Retina (tissue), 1 donor: ENCODE results near the gene MCRIP2.

Source experiments
- DNase-seq: peaks from one replicate; pipeline ENCODE4 v3.0.0-alpha.2; 2016

Gene MCRIP2

DNA sequence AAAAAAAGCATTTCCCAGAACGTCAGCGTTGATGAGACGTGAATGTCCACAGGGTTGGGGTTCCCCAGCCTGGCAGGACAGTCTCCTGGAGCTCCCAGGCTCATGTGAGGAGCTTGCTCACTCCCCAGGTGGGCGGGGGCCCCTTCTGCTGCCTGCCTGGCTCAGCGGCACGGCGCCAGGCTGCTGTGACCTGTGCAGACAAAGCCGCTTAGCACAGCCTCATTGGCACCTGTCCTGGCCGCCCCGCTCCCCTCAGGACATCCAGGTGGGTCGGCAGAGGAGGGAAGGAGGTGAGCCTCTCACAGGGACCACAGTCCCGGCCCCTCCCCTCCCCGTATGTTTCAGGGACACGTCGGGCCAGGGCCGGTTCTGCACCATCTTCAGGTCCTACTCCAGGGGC is 23.8 kb upstream of the MCRIP2 start:
- no peak for DNase-seq

DNA sequence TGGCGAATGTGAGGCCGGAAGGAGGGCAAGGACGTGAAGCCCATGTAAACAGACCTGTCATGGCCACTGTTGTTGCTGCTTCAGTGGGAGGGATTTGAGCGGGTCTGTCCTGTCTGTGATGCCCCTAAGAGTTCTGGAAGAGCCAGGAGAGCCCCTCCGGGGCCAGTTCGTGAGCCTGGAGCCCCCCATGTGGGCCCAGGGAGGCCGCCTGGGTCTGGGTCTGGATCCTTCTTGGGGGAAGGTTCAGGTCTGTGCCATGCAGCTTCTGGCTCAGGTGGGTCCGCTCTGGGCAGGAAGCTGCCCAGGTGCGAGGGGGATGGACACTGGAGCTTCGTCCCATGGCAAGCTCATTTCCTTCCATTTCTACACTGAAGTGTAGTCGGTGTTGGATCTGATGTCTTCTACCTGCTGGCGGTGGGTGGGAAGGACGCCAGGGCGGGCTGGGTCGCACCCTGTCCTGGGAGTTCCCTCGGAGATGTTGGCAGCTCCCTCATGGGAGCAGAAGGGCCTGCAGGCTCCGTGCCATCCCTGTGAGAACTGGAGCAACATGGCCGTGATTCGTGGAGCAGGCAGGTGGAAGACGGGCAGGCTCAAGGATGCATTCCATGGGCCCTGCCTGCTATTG is 22.0 kb upstream of the MCRIP2 start:
- no peak for DNase-seq

DNA sequence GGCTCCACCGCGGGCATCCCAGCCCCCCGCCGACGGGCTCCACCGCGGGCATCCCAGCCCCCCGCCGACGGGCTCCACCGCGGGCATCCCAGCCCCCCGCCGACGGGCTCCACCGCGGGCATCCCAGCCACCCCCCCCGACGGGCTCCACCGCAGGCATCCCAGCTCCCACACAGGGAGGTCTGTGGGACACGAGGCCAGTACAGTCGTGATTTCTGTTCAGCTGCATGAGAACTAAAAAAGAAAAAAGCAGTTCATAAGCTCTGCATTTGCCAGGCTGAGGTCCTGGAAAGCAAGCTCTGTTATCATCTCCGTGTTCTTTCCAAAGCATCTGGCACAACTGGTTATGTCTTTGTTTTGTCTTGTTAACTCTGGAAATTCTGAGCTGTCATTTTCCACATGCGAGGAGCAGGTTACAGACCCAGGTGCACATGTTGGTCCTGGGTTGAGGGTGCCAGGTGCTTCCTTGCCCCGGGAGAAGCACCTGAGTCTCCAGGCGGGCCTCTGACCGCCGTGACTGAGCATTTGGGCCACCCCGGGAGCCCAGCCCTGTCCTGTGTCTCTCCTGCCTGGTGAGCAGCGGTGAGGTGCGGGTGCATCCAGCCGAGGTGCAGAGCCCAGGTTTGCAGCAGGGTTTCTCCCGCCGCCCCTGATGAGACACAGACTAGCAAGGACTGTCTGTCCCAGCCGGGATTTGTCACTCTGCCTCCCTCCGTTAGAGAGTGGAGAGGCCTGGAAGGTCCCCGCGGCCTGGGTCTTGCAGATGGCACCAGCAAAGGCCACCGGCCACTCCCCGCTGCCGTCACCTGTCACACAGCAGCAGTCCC is 20.7 kb upstream of the MCRIP2 start:
- no peak for DNase-seq

DNA sequence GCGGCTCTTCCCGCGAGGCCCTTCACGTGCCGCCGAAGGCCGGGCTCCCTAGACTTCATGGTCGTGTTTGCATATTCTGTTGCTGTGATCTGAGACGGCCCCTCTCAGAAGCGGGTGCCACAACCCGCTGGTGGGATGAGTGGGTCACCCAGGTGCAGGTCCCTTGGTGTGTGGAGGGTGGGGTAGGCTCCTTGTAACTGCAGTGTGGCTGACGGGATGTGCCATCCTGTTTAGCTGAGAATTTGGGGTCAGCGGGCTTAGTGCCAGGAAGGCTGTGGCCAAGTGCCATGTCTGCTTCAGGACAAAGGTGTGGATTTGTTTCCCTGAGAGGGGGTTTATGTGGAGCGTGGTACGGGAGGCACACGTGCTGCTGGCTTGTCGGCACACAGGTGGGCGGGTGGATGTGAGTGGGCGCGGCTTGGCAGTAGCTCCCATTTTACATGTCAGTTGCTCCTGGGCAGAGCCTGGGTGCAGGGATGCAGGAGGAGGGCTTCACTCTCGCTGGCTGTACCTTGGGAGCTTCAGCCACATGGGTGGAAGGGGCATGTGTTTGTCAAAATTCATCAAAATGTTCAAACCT is 20.0 kb upstream of the MCRIP2 start:
- DNase-seq: no peak

DNA sequence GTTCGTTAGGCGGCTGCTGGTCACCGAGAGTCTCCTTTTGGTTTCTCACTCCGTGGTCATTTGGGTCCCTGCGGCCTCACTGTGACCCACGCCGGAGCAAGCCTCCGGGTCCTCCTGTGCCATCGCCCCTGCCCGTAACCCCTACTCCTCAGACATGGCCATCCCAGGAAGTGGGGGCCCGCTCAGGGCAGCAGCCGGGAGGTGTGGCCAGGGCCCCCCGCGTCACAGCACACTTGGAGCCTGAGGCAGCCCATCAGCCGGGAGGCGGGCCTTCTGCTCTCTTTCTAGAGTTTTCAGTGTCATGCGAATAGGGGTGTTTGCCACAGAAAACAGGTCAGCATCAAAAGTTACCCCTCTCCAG is 18.7 kb upstream of the MCRIP2 start:
- no peak for DNase-seq

DNA sequence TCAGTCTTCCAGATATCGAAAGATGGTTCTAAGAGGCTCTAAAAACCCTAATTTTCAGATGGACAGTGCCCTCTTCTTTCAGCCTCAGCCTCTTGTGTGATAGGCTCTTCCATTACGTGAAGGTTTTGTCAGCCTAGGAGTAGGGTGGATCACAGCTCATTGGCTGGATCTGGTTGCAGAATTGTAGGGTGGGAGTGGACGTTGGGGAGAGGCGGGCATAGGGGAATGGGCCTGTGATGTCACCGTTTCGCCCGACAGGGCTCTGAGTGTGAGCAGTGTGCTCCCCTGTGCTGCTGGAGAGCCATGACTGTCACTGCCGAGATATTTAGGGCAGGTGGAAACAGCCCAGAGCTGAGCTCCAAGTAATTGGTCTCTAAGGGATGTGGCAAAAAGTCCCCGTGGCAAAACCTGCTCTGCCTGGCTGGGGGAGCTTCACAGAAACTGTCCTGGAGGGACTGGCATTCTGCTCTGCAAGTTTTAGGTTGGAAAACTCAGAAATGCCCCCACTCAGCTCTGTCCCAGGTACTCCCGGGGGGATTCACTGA is 17.0 kb upstream of the MCRIP2 start:
- no peak for DNase-seq

DNA sequence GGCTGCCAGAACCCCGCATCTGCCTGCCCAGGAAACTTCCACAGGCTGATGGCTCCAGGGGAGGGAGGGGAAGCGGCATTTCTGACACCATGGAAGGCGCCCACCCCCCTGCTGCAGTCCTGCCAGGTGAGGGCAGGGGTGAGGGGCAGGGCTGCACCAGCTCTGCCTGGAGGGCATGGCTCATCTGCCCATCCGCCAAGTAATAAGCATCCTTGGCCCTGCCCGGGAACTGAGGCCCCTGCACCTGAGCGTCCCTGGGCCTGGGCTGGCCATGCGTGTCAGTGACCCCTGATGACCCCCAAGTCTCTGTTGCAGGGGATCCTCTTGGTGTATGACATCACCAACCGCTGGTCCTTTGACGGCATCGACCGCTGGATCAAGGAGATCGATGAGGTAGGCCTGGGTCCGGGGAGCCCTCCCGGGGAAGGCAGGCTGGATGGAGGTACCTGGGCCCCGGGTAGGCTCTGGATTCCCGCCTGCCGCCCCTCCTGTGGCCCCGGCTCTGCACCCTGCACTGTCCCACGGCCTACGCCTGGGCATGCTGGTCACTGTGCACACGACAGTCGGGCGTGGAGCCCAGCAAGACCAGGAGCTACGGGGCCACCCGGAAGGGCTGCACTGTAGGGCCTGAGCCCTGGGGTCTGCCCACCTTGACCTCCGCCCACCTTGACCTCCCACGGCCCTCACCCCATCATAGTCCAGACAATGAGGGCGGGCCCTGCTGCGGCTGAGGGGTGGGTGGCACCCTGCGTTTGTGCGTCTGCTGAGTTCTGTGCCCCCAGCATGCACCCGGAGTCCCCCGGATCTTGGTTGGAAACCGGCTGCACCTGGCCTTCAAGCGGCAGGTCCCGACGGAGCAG is 16.3 kb upstream of the MCRIP2 start:
- no peak for DNase-seq

DNA sequence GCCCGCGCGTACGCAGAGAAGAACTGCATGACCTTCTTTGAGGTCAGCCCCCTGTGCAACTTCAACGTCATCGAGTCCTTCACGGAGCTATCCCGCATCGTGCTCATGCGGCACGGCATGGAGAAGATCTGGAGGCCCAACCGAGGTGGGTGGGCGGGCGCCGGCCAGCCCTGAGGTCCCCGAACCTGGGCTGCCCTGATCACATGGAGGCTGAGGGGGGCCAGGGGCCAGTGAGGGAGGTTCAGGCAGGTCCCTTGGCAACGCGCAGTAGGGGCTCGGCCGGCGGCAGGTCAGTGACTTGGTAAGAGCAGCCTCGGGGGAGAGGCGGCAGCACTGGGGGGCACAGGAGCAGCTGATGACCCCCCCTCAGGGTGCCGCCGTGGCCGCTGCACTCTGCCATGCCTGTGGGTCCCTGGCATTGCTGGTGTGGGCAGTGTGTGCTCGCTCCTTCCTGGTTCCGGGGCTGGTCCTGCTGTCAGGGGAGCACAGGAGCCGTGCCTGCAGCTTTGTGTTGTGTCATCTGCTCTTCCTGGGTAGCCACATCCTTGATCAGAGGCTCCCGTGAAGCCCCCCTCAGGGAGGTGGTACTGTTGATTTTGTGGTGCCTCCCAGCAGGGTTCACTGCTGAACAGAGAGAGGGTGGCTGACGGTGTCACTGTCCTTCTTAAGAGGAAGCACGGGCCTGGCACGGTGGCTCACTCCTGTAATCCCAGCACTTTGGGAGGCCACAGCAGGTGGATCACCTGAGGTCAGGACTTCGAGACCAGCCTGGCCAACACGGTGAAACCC is 15.5 kb upstream of the MCRIP2 start:
- DNase-seq: no peak

DNA sequence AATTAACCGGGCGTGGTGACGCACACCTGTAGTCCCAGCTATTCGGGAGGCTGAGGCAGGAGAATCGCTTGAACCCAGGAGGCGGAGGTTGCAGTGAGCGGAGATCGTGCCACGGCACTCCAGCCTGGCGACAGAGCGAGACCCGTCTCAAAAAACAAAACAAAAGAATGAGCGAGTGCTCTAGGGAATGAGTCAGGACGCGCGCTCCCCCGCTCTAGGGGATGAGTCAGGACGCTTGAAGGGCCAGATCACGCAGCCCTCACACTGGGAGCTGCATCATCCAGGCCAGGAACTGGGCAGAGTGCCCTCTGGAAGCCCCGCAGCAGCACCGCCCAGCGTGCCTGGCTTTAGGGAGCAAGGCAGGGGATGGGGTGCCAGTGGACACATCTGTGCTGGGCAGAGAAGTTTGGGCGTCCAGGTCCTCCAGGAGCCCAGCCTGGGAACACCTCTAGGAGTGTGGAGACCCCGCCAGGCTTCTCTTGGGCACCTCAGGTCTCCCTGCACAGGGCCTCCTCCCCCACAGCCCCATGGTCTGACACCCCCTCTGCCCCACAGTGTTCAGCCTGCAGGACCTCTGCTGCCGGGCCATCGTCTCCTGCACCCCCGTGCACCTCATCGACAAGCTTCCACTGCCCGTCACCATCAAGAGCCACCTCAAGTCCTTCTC is 14.7 kb upstream of the MCRIP2 start:
- no peak for DNase-seq

DNA sequence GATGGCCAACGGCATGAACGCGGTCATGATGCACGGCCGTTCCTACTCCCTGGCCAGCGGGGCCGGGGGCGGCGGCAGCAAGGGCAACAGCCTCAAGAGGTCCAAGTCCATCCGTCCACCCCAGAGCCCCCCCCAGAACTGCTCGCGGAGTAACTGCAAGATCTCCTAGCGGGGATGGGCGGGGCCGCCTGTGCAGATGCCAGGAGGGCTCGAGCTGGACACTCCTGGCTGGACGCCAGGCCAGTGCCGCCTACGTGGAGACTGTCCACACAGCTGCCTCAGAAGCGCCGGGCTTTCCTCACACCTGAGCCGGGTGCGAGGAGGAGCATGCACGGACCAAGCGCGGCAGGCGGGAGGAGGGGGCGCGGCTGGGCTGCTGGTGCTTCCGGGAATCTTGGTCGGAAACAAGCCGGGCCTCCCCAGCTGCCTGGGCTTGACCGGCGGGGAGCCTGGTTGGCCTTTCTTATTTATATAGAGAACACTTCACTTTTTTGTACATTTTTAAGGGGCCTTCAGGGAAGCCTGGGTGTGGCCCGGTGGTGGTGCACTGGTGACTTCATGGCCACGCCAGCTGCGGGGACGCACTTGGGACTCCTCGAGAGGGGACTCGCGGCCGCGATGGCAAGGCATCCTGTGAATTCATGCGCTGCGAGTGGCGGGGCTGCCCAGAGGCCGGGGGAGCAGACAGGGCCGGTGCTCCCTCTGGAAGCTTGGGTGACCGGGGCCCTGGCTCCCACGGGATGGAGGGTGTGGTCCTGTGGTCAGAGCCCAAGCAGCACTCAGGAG is 14.0 kb upstream of the MCRIP2 start:
- DNase-seq: no peak

DNA sequence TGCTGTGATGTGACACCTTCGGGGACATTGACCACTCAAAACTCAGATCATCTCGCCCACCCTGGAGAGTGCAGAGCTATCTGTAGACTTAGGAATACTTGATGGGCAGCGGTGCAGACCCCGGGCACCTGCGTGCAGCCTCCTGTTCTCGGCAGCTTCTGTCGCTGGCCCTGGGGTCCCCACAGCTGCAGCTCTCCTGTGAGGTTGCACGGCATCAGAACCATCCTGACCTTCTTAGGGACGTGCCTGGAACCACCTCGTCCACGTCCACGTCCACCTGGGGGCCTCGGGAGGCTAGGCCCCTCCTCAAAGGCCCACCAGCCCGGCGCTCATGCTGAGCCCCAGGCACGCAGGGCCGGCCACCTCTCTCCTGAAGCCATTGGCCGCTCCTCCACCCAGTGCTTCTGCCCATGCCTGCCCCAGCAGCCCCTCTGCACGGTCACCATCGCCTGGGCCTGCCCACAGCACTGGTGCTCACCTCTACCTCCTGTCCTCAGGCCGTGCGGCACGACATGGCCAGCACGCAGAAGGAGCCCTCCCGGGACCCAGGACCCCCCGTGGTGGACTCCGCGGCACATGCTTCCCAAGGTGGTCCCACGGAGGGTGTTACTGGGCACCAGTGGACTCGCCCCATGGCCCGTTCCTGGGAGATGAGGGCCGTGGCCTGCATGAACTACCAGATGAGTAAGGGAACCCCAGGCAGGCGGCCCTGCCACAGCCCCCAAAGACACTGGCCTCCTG is 13.1 kb upstream of the MCRIP2 start:
- DNase-seq: no peak

DNA sequence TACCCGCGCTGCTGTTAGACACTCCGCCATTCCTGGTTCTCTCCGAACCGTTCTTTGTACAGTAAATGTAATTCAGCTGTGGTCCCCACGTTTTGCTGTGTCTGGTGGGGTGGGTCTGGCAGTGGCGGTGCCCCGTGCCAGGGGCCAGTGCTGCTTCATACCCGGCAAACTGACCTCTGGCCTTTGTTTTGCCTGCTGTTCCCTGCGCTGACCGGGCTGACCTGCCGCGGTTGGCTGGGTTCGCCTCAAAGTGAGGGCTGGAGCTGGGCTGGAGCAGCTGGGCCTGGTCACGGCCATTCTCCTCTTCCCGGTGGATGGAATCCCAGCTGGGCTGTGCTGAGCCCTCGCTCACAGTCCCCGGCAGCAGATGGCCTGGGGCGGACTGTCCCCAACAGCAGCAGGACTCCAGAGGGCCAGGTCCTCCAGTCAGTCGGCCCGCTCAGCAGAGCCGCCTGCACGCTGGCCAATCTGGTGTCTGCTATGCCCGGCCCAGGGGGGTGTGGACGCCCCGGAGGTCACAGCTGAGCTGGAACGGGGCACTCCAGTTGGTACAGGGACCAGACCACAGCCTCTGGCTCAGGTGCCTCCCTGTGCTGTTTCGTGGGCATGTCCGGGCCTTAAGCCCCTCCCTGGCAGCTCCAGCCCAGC is 12.3 kb upstream of the MCRIP2 start:
- peak; percentile 87 for DNase-seq

DNA sequence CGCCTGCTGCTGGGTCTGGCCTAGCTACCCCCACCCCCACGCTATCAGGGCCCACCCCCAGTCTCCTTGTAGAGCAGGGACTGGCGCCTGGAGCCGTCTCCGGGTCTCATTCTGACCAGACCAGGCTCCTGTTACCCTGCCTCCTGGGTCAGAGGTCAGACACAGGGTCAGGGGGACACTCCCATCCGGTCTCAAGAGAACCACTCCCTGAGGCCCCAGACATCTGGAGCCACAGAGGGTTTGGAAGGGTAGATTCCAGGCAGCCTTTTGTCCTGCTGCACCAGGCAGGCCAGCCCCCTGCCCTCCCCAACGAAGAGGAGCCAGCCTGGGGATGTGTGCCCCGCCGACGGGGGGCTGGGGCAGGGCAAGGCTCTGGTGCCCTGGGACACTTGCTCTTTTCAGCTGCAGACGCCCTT is 11.8 kb upstream of the MCRIP2 start:
- no peak for DNase-seq

DNA sequence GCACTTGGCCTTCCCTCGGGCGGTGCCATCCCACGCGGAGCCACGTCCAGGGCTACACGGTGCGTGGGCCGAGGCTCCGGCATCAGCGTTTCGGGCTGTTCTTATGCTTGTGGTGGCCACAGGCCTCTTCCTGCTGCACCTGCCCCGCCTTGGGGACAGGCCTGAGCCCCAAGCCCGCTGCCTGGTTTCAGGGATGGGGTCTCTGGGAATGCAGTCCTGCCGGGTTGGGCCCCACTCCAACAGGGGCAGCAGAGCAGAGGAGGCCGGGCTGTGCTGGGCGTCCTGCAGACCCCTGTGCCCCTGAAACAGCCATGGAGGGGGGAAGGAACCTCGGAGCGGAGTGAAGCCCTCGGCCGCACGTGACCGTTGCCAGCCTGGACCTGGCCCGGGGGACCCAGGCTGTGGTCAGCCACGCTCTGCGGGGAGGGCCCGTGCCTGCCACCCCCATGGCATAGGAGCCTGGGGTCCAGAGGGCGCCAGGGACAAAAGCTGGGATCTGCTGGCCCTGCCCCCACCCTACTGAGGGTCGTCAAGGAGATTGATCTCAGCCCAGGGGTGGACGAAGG is 11.3 kb upstream of the MCRIP2 start:
- DNase-seq: peak; percentile 69

DNA sequence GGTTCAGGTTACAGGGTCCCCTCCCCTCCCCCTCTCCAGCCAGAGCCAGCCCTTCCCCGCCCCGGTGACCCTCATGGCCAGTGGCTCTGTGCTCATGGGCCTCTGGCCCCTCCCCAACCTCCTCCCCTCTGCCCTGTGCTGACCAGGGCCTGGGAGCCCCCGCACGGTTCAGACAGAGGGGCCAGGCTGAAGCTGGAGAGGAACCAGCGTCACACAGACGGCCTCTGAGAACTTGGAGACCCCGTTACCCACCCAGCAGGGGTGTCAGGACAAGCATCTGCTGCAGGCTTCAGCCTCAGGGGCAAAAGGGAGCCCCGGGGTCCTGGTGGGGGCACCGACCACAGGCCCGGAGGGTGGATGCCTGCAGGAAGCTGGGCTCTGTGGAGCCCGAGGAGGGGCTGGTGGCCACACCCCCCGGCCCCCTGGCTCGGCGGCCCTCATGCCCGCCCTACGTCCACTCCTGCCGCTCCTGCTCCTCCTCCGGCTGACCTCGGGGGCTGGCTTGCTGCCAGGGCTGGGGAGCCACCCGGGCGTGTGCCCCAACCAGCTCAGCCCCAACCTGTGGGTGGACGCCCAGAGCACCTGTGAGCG is 10.7 kb upstream of the MCRIP2 start, which contains the start of gene WFIKKN1:
TSS of gene WFIKKN1 (plus strand) at position 171 of the 591 bp plus-strand sequence. CDS start at position 440, 269 bp downstream.
- peak; percentile 73 for DNase-seq

DNA sequence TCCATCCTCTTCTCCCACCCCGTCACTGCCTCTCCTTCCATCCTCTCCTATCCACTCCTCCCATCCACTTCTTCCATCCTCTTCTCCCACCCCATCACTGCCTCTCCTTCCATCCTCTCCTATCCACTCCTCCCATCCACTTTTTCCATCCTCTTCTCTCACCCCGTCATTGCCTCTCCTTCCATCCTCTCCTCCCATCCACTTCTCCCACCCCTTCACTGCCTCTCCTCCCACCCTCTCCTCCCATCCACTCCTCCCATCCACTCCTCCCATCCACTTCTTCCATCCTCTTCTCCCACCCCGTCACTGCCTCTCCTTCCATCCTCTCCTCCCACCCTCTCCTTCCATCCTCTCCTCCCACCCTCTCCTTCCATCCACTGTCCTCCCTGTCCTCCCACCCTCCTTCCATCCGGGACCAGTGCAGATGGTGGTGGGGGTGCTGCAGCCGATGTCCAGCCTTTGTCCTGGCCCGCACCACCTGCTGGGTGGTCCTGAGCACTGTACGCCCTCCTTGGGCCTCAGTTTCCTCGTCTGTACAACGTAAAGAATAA is 9.7 kb upstream of the MCRIP2 start:
- DNase-seq: no peak

DNA sequence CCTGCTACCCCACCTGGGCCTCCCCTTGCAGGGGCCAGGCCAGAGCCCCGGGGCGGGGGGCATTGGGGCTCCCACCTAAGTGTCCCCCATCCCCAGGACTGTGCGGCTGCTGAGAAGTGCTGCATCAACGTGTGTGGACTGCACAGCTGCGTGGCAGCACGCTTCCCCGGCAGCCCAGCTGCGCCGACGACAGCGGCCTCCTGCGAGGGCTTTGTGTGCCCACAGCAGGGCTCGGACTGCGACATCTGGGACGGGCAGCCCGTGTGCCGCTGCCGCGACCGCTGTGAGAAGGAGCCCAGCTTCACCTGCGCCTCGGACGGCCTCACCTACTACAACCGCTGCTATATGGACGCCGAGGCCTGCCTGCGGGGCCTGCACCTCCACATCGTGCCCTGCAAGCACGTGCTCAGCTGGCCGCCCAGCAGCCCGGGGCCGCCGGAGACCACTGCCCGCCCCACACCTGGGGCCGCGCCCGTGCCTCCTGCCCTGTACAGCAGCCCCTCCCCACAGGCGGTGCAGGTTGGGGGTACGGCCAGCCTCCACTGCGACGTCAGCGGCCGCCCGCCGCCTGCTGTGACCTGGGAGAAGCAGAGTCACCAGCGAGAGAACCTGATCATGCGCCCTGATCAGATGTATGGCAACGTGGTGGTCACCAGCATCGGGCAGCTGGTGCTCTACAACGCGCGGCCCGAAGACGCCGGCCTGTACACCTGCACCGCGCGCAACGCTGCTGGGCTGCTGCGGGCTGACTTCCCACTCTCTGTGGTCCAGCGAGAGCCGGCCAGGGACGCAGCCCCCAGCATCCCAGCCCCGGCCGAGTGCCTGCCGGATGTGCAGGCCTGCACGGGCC is 8.9 kb upstream of the MCRIP2 start:
- DNase-seq: no peak
